HL-60 (cell line): ENCODE measurements around the gene FGB.

Experiments
- DNase-seq, 2 experiments: peaks; one replicate each; pipeline ENCODE4 v3.0.0-alpha.2; 2010 to 2020; ENCODE audit warnings: low read depth in 1 of 2, low spot score in 1 of 2
- H3K27ac ChIP-seq: fragments of 250-450 bp; sonication (Bioruptor Pico); replicated peaks from 2 replicates; pipeline ENCODE4 v1.5.1; 2020; ENCODE audit warnings: mild to moderate bottlenecking, moderate library complexity
- H3K27me3 ChIP-seq: fragments of 250-450 bp; sonication (Bioruptor Pico); 2 replicates; pipeline ENCODE4 v1.5.1; 2021; ENCODE audit warnings: mild to moderate bottlenecking, moderate library complexity; ENCODE audit not compliant: insufficient read depth, poor library complexity, severe bottlenecking
- H3K4me3 ChIP-seq: replicated peaks from 2 replicates; pipeline ENCODE4 v1.5.1; 2011; ENCODE audit warnings: mild to moderate bottlenecking, control low read depth, low read length; ENCODE audit not compliant: insufficient read depth
- CTCF ChIP-seq: IDR thresholded peaks from one replicate; pipeline ENCODE4 v1.5.1; 2011; ENCODE audit warnings: low read length, control low read depth, inconsistent platforms; ENCODE audit not compliant: insufficient read depth
- GABPA ChIP-seq: IDR thresholded peaks from 2 replicates; pipeline ENCODE4 v1.6.1; 2012; ENCODE audit warnings: low read depth
- POLR2AphosphoS5 ChIP-seq: IDR thresholded peaks from 2 replicates; pipeline ENCODE4 v1.6.1; 2012; ENCODE audit warnings: low read depth
- SPI1 ChIP-seq: IDR thresholded peaks from 2 replicates; pipeline ENCODE4 v1.6.1; 2012; ENCODE audit warnings: low read depth, mild to moderate bottlenecking, borderline replicate concordance
- TF ChIP-seq, protein P1 (sequence below): IDR thresholded peaks from 2 replicates; pipeline ENCODE4 v1.6.1; 2012; ENCODE audit warnings: low read depth; ENCODE audit not compliant: insufficient replicate concordance

The FGB gene

GRCh38 chr4:154560419-154560801 lies 2.4 kb upstream of the FGB start:
- no peak for TF ChIP-seq CTCF
- TF ChIP-seq SPI1: no peak
- H3K4me3 ChIP-seq: no peak overlapping the region
- no peak overlapping the region for H3K27ac ChIP-seq
- H3K27me3 ChIP-seq: no peaks in the 10 kb centered on the region
- DNase-seq: no peak

DNA sequence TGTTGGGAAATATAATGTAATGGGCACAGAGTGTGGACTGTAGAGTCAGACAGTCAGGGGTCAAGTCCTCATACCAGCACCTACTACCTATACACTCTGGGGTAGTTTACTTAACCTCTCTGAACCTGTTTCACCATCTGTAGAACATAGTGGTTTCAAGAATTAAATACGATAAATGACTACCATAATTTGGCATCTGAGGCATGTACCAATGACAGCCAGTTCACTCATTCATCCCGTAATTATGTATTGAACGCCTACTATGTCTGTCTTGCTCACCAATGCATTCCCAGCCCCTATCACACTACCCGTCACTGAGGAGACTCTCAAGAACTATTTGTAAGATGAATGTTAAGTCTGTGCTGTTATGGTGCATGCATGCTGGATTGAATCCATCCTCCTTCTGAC lies 2.0 kb upstream of the FGB start:
- Histone ChIP-seq H3K27ac (no peak overlapping the region), H3K4me3 (no peak overlapping the region), H3K27me3 (no peaks in the 10 kb centered on the region)
- DNase-seq: no peak
- TF ChIP-seq POLR2AphosphoS5 (no peak), CTCF (no peak), GABPA (no peak), SPI1 (no peak)
- TF ChIP-seq, protein P1, sequence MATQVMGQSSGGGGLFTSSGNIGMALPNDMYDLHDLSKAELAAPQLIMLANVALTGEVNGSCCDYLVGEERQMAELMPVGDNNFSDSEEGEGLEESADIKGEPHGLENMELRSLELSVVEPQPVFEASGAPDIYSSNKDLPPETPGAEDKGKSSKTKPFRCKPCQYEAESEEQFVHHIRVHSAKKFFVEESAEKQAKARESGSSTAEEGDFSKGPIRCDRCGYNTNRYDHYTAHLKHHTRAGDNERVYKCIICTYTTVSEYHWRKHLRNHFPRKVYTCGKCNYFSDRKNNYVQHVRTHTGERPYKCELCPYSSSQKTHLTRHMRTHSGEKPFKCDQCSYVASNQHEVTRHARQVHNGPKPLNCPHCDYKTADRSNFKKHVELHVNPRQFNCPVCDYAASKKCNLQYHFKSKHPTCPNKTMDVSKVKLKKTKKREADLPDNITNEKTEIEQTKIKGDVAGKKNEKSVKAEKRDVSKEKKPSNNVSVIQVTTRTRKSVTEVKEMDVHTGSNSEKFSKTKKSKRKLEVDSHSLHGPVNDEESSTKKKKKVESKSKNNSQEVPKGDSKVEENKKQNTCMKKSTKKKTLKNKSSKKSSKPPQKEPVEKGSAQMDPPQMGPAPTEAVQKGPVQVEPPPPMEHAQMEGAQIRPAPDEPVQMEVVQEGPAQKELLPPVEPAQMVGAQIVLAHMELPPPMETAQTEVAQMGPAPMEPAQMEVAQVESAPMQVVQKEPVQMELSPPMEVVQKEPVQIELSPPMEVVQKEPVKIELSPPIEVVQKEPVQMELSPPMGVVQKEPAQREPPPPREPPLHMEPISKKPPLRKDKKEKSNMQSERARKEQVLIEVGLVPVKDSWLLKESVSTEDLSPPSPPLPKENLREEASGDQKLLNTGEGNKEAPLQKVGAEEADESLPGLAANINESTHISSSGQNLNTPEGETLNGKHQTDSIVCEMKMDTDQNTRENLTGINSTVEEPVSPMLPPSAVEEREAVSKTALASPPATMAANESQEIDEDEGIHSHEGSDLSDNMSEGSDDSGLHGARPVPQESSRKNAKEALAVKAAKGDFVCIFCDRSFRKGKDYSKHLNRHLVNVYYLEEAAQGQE: no peak

DNA sequence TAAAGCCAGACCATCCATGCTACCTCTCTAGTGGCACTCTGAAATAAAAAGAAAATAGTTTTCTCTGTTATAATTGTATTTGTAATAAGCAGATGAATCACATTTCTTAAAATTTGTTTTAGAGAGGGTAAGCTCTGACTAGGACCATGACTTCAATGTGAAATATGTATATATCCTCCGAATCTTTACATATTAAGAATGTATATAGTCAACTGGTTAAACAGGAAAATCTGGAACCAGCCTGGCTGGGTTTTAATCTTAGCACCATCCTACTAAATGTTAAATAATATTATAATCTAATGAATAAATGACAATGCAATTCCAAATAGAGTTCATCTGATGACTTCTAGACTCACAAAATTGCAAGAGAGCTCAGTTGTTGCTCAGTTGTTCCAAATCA lies 1.5 kb downstream of the FGB start:
- Histone ChIP-seq H3K27ac (no peak overlapping the region), H3K27me3 (no peaks in the 10 kb centered on the region), H3K4me3 (no peak overlapping the region)
- DNase-seq: no peak
- TF ChIP-seq CTCF: no peak
- no peak for TF ChIP-seq SPI1
- no peak for TF ChIP-seq POLR2AphosphoS5
- TF ChIP-seq, protein P1: no peak
- TF ChIP-seq GABPA: no peak

GRCh38 chr4:154565704-154566103 lies 2.9 kb downstream of the FGB start:
- H3K27ac ChIP-seq: no peak overlapping the region
- H3K27me3 ChIP-seq: no peaks in the 10 kb centered on the region
- no peak for DNase-seq
- no peak overlapping the region for H3K4me3 ChIP-seq
- TF ChIP-seq CTCF: no peak
- TF ChIP-seq GABPA: no peak
- TF ChIP-seq POLR2AphosphoS5: no peak
- TF ChIP-seq, protein P1: no peak
- TF ChIP-seq SPI1: no peak
